Stimulated activated CD4-positive, alpha-beta T cell treated with anti-CD3 and anti-CD28 coated beads, Interleukin-1b, Interleukin-23, amount 100 ng/mL, for 1 hour (primary cell): ENCODE data around the gene CELSR3.

Experiments
- DNase-seq, 2 donors: peaks; one replicate each; pipeline ENCODE4 v3.0.0-alpha.2; 2020; ENCODE audit warnings: low read depth in 2 of 2

Gene CELSR3

DNA sequence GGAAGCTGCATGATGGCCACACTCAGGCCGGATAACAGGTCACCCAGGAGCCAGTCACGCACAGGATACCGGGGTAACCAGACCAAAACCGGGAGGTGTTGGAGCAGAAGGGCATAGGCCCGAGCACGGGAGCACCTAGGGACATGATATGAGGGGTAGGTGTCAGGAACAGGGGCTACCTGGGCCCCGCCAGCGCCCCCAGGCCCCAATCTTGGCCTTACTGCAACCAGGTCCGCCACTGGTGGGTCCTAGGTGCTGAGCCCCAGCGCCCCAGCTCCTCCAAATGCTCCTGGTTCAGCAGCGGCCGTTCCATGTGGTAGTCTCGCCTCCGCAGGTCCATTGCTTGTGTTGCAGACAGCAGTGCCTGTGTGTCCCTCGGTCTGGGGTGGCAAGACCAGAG, 29.4 kb downstream of the CELSR3 start:
- no peak for DNase-seq

DNA sequence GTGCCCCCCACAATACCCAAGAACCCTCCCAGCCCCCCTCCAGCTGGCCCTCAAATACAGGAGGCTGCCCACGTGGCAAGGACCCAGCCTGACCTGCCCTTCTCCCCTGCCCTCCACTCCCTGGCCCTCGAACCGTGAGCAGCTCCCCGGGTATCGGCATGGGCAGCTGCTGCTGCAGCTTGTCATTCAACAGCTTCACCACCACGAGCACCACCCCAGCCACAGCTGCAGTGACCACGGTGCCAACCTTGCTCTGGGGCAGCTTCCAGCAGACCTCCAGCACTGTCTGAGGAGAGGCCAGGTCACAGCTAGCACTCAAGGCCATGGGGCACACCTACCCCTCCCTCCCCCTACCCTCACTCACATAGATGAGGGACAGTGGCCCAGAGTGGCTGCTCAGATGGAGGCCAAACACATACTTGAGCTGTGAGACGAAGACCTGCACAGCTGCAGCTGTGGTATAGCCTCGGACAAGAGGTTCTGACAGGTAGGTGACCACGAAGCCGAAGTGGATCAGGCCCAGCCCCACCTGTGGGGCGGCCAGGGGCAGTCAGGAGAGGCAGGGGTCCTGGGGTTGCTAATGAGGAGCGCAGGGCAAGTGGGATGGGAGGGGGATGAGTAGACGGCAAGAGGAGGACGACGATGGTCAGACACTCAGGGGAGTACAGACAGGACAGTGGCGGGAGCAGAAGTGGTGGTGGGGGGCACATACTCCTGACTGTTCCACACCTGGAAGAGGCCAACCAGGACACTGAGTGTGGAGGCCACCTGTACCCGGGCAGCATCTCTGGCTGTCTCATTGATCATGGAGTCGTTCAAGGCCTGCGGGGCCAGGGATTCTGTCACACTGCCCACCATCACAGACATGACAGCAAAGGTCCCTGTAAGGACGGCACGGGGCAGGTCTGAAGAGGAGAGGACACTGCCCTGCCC, 30.9 kb downstream of the CELSR3 start:
- no peak for DNase-seq

DNA sequence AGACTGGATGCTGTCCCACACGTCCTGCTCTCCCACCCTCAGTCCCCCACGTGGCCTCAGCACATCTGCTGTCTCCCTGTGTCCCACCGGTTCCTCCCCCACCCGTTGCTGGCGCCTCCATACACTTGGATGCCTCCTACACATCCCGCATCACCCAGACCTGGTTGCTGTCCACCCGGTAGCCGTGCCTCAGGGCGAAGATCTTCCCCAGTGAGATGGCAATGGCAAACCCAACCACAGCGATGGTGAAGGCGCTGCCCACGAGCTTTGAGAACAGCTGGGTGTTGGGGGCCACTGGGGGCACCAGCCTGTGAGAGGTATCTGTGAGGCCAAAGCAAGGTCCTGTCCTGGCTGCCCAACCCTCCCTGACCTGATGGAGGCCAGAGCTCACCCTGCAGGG, 31.9 kb downstream of the CELSR3 start:
- no peak for DNase-seq

DNA sequence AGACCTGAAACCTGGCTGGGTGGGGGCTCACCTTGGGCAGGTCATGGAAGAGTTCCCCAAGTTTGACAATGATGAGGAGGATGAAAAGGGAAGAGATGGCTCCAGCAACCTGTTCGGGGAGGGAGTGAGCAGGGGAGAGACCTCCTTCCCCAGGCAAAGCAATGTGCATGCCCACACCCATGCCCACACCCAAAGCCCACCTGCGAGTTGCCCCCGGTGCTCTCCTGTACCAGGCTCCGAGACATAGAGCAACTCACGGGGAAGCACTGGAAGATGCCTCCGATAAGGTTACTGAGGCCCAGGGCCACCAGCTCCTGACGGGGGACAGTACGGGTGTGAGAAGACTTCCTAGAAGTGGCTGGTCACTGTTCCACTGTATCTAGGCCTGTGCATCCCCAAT, 32.3 kb downstream of the CELSR3 start:
- no peak for DNase-seq

DNA sequence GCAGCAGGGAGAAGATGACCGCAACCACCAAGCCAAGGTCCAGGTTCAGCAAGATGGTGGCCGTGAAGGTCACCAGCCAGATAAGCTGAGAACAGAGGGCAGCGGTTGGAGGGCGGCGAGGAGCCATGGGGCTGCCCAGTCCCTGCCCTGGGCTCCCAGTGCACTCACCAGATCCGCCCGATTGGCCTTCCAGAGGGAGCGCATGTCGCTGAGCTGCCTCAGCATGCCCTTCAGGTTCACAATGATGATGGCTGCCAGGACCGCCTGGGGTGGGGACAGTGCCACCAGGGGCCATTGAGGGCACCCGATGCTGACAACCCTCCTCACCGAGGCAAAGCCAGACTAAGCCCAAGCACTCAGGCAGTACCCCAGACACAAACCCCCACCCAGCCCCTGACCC, 32.8 kb downstream of the CELSR3 start:
- DNase-seq, result no peak

DNA sequence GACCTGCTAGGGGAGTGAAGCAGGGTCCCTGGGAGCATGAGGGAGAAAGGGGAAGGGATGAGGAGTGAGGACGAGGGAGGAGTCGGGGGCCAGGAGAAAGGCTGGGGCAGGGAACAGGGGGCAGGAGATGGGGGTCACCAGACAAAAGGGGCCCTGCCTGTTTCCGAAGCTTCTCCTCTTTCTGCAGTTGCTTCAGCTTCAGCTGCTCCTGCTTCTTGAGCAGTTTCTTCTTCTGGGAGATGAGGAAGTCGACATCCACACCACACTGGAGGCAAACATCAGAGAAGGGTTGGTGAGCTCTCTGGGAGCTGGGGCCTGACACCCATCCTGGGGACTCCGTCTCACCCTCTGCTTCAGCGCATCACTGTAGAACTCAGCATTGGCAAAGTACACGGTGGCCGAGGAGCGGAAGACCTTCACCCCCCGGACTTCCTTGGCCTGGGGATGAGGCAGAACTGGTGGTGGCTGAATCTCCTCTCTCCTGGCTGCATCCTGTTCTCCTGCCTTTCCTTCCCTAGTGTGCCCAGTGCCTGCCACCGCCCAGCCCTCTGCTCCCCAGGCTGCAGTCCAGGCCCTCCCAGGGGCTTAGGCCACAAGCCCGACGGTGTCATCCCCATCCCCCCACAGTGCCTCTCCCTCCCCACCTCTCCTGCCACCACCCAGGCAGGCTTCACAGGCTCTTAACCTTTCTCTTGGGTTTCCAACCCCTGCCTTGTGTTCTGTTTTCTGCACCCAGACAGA, 34.2 kb downstream of the CELSR3 start:
- DNase-seq, result no peak

DNA sequence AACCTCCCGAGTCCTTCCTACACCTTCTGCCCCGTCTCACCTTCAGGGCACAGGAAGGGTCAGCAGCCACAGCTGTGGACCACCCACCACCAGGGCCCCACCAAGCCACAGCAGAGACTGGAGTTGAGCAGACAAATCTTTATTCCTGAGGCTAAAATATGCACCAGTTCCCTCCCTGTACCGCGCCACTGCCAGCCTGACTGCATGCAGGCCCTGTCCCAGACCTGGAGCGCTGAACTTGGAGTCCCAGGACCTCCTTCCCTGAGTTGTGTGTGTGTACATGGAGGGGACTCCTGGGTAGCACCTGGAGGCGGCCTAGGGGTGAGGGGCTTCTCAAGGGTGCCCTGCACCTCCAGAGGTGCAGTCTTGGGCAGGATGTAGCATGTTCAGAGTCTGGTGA, 37.1 kb downstream of the CELSR3 start:
- no peak for DNase-seq

- DNase-seq, result no peak
These were observed 37.9 kb downstream of the CELSR3 start for GRCh38 chr3:48624767-48625166.

DNA sequence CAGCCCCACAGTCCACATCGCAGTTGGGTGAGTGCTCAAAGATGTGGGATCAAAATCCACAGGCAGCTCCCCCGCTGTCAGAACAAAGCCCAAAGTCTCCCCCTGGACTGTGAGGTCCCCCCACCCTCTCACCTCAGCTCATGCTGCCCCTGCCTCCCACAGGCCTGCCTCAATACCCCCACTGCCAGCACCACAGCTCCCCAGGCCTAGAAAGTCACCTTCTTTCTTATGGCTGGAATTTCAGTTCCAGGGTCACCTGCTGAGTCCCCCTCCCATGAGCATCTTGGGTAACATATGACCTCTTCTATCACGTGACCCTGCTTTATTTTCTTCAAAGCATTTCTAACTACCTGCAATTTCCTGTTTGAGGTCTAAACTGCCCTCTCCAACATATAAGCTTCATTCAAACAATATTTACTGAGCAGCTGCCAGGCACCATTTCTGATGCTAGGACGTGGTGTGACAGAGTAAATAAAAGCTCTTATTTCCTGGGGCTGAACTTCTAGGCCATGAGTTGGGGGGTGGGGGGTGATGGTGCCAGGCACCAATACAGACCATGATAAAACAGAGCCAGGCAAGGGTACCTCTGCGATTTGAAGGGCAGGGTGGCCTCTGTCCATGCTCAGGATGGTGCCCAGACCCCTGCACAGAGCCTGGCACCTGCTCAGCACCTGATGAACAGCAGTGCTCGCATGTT, 38.7 kb downstream of the CELSR3 start:
- no peak for DNase-seq

DNA sequence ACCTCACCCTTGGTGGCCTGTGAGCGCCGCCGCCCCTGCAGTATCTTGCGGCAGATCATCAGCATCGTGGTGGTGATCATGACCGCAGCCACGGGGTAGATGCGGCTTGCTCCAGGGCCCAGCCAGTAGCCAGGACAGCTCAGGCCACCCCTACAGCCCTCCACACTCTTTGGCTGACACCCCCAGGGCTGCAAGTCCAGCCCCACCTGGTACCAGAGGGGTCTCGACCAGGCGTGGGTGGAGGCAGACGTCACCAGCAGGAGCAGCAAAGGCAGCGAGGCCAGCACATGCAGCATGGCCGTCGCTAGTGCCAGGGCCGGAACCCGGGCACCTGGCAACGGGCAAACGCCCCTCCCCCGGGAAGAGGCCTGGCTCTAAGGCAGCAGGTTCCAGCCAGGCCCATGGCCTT, 41.2 kb downstream of the CELSR3 start, which contains the start of gene TMEM89:
TMEM89 (minus strand) TSS at position 309 of the 409 bp plus-strand sequence; CDS start at position 296, 13 bp downstream.
- no peak for DNase-seq

DNA sequence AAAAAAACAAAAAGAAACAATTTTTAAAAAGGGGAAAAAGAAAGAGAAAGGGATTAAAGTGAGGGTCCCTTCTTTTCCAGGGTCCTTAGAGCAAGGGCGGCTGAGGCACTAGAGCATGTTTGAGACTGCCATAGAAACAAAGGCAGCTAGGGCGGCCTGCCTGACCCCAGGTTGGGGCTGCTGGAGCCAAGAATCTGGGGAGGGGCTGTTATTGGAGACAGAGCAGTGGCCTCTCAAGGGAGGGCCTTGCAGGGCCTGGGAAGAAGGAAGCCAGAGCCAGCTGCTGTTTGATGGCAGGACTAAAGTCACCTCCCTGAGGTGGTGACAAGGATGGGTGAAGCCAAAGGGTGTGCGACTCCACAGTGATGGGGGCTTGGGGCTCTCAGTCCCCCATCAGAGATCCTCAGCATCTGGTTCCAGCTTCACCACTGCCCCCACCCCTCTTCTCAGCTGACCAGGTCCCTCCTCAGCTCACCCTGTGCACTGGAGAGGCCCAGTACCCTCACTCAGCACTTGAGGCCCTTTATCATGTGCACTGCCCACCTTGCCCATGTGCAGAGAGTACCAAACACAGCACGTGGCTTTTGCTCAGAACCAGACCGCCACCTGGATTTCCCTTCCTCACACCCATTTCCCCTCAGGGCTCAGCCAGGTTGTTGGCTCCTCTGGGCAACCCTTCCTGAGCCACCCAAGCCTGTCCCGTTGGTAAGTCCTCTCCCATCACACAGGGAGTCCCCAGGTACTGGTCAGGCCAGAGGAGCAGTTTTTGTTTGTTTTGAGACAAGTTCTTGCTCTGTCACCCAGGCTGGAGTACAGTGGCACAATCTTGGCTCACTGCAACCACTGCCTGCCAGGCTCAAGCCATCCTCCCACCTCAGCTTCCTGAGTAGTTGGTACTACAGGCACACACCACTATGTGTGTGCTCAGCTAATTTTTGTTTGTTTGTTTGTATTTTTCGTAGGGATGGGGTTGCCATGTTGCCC, 42.9 kb downstream of the CELSR3 start:
- no peak for DNase-seq

DNA sequence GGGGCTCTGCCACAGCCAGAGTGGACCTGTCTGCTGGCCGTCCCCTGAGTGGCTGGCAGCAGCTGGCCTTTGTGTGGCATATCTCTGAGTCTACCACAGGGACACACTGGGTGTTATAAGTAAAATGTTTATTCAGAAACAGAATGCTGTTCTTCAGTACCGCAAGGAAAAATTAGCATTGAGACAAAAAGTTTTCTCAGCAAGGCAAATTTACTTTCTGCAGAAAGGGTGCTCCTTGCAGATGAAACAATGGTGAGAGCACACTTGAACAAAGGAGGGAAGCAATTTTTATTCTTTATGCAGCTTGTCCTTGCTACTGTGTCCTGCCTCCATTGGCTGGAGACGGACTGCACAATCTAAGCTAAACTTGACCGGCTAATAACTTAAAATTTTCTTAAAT, 45.1 kb downstream of the CELSR3 start:
- DNase-seq, result no peak

DNA sequence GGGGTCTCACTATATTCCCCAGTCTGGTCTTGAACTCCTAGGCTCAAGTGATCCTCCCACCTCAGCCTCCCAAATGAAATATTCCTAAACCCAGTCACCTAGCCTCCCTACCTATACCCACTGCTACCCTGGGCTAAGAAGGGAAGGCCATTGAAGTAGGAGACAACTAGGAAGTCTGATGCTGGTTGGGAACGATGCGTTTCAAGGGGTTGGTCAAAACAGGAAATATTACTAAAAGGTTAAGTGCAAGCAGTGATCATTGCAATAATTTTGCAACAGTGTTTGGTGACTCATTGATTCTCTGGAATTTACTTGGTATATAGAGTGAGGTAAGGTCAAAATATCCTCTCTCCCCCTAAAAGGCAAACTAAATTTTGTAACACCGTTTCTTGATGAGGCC, 48.6 kb downstream of the CELSR3 start:
- no peak for DNase-seq

DNA sequence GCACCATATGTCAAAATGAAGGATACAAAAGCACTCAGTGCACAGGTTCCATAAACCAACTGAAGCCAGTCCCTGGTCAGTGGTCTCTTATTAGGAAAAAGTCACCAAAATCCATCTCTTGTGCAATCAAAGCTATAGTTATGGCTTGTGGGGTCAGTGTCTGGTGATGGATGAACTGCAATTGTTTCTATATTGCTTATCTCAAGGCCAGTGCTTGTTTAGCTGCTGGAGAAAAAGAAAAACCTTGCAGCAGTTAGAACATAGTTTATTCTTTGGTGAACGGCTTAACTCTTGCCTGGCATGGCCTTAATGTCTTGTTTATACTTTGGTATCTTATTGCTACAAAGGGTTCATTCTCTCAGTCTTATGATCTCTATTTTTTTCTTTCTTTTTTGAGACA, 50.4 kb downstream of the CELSR3 start:
- no peak for DNase-seq

DNA sequence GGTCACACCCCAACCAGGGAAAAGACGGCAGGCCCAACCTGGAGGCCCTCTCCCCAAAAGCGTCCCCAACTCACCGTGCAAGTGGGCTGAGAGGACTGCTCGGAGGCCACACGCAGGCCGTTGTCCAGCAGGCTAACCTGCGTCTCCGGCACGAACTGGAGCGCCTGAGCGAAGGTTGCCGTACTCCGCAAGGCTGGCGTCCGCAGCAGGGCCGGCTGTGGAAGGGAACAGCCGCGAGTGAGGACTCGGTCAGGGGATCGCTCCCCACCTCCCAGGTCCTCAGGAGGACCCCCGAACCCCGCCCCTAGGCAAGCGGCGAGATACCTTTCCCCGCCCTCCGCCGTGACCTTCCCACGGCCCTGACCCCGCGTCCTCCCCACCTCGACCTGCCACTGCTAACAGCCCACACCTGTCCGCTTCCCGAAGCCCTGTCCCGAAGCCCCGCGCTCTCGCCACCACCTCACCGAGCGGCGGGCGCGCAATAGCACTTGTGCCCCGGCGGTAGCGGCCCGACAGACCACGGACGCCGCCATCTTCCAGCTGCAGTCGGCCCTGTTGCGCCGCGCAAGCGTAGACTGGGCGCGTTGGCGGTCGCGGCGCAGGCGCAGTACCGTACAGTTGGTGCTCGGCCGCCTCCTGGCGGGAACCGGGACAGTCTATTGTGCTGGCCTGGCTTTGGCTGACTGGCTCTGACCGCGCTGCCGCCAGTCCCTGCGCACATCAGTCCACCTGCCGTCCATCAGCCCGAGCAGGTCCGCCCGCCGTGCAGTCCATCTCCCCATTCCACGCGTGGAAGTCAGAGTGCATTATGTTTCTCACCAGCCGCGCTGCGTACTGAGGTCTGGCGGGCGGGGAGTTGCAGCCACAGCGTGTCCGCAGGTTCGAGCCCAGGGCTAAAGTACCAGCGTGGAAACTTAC, 53.3 kb downstream of the CELSR3 start, which contains the start of gene UQCRC1:
UQCRC1 (minus strand) TSS at position 559 of the 918 bp plus-strand sequence; CDS start at position 533, 26 bp downstream.
- DNase-seq, result peak; percentile 80 to 82

GRCh38 chr3:48607519-48607918, 55.2 kb downstream of the CELSR3 start:
- no peak for DNase-seq

DNA sequence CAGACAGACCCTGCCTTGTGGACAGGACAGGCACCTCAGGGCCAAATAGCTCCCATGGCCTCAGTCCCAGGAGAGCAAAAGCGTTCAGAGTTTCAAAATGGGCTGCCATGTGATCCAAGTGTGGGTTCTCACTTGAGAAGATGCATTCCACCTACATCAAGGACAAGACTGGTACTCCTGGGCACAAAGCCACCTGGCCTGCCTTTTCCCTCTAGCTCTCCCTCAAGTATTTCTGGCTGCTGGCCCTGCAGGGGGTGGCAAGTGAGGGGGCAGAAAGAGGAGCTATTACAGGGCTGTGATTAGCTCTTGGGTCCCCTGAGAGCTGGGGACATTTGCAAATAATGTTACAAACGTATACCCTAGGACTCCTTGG, 61.1 kb downstream of the CELSR3 start:
- no peak for DNase-seq

- DNase-seq, result no peak
These were observed 61.7 kb downstream of the CELSR3 start for GRCh38 chr3:48600711-48601621.
